GM18951 (cell line): Measurements from ENCODE around the gene CST4.
"Not testable (repeated sequence)": the region's sequence is repeated elsewhere in the genome, so short reads cannot be mapped to it uniquely, and the experiment has no call there.

ENCODE experiments used
- POLR2A ChIP-seq: IDR thresholded peaks from 4 replicates; pipeline ENCODE4 v1.6.1; 2011; ENCODE audit warnings: mild to moderate bottlenecking; ENCODE audit not compliant: insufficient read length, insufficient read depth; ENCODE audit errors: extremely low read depth
- in situ Hi-C: fragments of 300-500 bp; cut with MboI; formaldehyde crosslinking; loops from one replicate; pipeline ENCODE4 v1.12.0; 2022; ENCODE audit warnings: low sequenced_read_pairs, mixed read lengths, inconsistent platforms; ENCODE audit not compliant: unreplicated experiment

Gene CST4

DNA sequence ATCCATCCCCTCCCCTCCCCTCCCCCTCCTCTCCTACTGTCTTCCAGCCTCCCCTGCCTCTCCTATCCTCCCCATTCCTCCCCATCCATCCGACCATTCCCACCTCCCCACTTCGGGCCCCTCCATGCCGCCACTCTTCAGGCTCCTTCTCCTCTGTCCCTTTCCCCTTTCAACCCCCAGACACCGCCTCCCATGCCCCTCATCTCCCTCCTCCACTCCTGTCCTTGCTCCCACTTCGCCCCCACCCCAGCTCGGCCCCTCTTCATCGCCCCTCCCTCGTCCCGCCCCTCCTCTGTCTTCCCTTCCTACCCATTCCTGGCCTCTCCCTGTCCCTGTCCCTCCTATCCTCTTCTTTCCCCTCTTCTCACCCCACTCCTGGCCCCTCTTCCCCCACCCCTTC is 50.5 kb downstream of the CST4 start:
- no peak for TF ChIP-seq POLR2A
- in situ Hi-C loops: no loop called here

DNA sequence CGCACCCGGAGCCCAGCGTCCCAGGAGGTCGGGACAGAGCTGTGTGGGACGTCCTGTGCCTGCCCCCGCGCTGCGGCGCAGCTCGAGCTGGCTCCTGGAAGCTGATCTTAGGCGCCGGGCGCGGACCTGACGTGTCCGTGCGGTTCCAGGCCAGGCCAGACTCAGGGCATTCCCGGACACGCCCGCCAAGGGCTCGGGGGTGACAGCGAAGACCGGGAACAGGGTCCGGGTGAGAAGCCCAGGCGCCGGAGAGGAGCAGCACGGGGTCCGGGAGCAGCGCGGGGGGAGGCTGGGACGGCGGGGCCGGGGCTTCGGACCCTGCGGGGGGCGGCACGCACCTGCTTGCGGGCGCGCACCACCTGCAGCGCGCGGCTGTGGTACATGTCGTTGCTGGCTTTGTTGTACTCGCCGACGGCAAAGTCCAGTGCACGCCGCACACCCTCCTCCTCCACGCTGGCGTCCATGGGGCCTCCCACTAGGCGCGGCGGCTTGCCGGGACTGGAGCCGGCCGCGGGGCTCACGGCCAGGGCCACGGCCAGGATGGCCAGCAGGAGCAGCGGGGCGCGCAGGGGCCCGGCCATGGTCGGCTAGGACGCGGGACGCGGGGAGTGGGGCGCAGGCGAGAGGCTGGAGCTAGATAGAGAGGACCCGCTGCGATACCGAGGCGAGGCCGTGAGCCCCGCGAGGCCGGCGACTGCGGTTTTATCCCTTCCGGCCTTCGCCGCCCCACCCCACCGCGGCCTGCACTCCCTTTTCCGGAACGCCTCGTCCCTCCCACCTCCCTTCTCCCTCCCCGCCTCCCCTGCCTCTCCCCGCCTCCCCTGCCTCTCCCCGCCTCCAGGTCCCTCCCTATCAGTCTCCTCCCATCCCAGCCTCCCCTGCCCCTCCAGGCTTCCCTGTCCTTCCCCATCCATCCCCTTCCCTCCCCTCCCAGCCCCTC is 51.3 kb downstream of the CST4 start, which contains the start of gene CST3:
Gene CST3, minus strand, starts transcription at position 674 of the 940 bp plus-strand sequence. Its CDS starts 93 bp downstream, at position 581.
- TF ChIP-seq POLR2A: peak; percentile 81
- in situ Hi-C loops: no loop called here

DNA sequence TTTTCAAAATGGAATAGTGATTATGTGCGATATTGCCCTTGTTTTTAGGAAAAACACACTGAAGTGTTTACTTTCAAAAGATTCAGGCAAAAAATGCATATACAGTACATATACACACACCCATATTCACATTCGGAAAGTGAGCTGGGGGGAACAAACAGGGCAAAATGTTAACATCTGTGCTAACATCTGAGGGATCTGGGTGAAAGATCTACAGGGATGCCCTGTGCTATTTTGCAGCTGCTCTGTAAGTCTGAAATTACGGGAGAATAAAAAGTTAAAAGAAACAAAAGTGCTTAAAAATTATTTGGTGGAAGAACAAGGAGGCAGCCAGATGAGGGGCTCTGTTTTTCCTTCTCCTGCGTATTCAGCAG is 51.9 kb downstream of the CST4 start:
- in situ Hi-C loops: no loop called here
- TF ChIP-seq POLR2A: no peak

DNA sequence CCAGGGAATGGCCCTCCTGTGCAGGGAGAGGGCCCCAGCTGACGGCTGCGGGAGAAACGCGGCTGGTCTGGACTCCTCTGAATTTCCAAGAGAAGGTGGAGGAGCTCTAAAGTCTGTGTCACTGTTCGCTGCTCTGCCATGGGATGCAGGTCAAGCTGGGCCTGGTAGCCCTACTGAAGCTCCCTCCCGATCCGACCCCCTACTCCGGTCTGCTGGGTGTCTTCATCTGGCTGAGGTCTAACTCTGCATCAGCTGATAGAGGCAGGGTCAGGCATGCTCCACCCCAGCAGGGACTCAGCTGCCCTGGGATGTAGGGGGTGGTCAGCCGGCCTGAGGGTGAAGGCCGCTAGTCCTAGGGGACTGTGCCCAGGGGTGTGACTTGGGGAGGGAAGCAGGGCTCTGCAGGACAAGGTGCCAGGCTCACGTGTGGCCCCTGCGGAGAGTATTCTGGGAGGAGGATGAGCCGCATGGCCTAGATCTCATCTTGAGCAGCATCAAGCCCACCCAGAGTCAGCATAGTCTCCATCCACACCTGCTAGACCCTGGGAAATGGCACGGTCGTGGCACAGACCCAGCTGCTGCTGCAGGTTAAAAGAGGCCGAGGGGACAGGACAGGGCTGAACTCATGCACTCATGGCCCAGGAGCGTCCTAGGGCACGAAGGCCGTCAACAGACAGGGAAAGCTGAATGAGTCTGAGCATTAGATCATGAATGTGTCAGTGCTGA is 52.5 kb downstream of the CST4 start:
- TF ChIP-seq POLR2A: no peak
- in situ Hi-C loops: no loop called here

DNA sequence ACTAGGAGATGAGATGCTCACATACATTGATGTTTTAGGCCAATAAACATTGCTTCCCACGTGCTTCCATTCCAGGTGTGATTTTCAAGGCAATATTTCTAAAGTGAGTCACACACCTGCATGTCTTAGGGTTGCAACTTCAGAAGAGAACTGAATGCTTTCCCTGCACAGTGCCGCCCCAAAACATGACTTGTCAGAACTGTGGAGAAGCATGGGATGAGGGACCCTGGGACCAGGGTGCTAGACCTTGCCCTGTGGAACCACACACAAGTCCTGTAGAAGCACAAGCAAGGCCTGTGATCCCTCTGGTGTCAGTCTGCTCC is 53.1 kb downstream of the CST4 start:
- in situ Hi-C loops: not testable (repeated sequence)
